Hepatocyte (in vitro differentiated cells): ENCODE results near the gene FEM1C.
A peak's percentile ranks its signal among the peaks of the same experiment; 100 is the strongest.

Source experiments
- CTCF ChIP-seq: fragments of 200-600 bp; sonication (generic); IDR thresholded peaks from 2 replicates; pipeline ENCODE4 v1.5.1; 2016; ENCODE audit warnings: antibody characterized with exemption, mild to moderate bottlenecking; ENCODE audit not compliant: poor library complexity
- EZH2phosphoT487 ChIP-seq: fragments of 200-600 bp; sonication (generic); IDR thresholded peaks from one replicate; pipeline ENCODE4 v1.6.1; 2018; ENCODE audit warnings: antibody characterized with exemption, mild to moderate bottlenecking, low read depth, moderate library complexity; ENCODE audit not compliant: unreplicated experiment, severe bottlenecking

GRCh38 chr5:115549154-115549553 lies 4.6 kb upstream of the FEM1C start:
- peak; percentile 20 for TF ChIP-seq CTCF
- TF ChIP-seq EZH2phosphoT487 = no peak
